ENCODE measurements around the gene CREB3L2. TPM values are rescaled to one million over a fixed set of nuclear protein-coding genes. Genes with fewer than 3 reads are reported as not detected.

The CREB3L2 gene
- polyA plus RNA-seq, 1 of the 3 experiments (the other 2 are of a cell fraction), result 22.9 TPM

GRCh38 chr7:137992550-137993394, 9.1 kb downstream of the CREB3L2 start (continued):
- TF ChIP-seq FOXM1 (IDR thresholded peaks at IDR 0.05; ENCODE audit: low read depth) (no peak; the same call in 1 of the 2 replicates), GATA2 (CRISPR knock-in tag; IDR thresholded peaks at IDR 0.05) (no peak), EZH2phosphoT487 (IDR thresholded peaks at IDR 0.05; ENCODE audit: borderline replicate concordance, low read depth) (no peak)
- TF ChIP-seq, protein P1, sequence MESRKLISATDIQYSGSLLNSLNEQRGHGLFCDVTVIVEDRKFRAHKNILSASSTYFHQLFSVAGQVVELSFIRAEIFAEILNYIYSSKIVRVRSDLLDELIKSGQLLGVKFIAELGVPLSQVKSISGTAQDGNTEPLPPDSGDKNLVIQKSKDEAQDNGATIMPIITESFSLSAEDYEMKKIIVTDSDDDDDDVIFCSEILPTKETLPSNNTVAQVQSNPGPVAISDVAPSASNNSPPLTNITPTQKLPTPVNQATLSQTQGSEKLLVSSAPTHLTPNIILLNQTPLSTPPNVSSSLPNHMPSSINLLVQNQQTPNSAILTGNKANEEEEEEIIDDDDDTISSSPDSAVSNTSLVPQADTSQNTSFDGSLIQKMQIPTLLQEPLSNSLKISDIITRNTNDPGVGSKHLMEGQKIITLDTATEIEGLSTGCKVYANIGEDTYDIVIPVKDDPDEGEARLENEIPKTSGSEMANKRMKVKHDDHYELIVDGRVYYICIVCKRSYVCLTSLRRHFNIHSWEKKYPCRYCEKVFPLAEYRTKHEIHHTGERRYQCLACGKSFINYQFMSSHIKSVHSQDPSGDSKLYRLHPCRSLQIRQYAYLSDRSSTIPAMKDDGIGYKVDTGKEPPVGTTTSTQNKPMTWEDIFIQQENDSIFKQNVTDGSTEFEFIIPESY (IDR thresholded peaks at IDR 0.05; ENCODE audit: borderline replicate concordance, low read depth), result peak; percentile 39; the same call in 1 of the 2 replicates

- Histone ChIP-seq H3K27ac (ENCODE audit: low read depth in 2 of 2, low read length in 1 of 2) (peak overlapping the region; percentile 89 to 93), H3K9me3 (no peaks in the 10 kb centered on the region), H3F3A (replicated peaks; ENCODE audit: insufficient read depth) (peaks cover 52% of the 10 kb centered on the region), H3K9ac (peak overlapping the region; percentile 7), H2AFZ (ENCODE audit: low read depth) (no peak overlapping the region), H3K79me2 (ENCODE audit: insufficient read depth) (peaks cover 96% of the 10 kb centered on the region), H4K20me1 (ENCODE audit: insufficient read depth) (no peaks in the 10 kb centered on the region), H3K36me3 (replicated peaks in 1 of 2; ENCODE audit: control insufficient read depth in 1 of 2, insufficient read depth in 2 of 2, low read length in 1 of 2) (no peaks in the 10 kb centered on the region), H3K9me2 (no peaks in the 10 kb centered on the region), H3K4me1 (ENCODE audit: control insufficient read depth in 1 of 2, insufficient read depth in 2 of 2, low read depth in 1 of 2, low read length in 1 of 2) (peaks cover 42 to 67% of the 10 kb centered on the region in 2 experiments), H3K27me3 (ENCODE audit: insufficient read depth) (no peaks in the 10 kb centered on the region), H3K4me3 (ENCODE audit: low read depth in 2 of 2, low read length in 1 of 2) (peak overlapping the region in 1 of 2 experiments; percentile 2; a peak in 1 of 4 replicates), H3K4me2 (peak overlapping the region; percentile 55)
- DNase-seq, result no peak
- ChIA-PET CTCF (interaction anchor here (0.8 to 22.5 kb wide), 5 partner anchors 11 to 746 kb away, joined by 3 to 642 read pairs (median 8); partner anchors contain the start of gene CREB3L2), POLR2A (interaction anchor here (0.6 to 1.7 kb wide), 3 partner anchors 9 to 164 kb away, joined by 3 to 5 read pairs (median 3); partner anchors contain the start of gene CREB3L2)
- TF ChIP-seq FOSL2 (IDR thresholded peaks at IDR 0.05; ENCODE audit: borderline replicate concordance, low read depth), result peak; percentile 23; the same call in 1 of the 2 replicates
- TF ChIP-seq TAF1 (IDR thresholded peaks at IDR 0.05; ENCODE audit: borderline replicate concordance, low read depth, low read length), result no peak
- no peak for TF ChIP-seq TEAD4 (IDR thresholded peaks at IDR 0.05; ENCODE audit: borderline replicate concordance, insufficient read depth)
- TF ChIP-seq, protein P2, sequence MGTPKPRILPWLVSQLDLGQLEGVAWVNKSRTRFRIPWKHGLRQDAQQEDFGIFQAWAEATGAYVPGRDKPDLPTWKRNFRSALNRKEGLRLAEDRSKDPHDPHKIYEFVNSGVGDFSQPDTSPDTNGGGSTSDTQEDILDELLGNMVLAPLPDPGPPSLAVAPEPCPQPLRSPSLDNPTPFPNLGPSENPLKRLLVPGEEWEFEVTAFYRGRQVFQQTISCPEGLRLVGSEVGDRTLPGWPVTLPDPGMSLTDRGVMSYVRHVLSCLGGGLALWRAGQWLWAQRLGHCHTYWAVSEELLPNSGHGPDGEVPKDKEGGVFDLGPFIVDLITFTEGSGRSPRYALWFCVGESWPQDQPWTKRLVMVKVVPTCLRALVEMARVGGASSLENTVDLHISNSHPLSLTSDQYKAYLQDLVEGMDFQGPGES (IDR thresholded peaks at IDR 0.05; ENCODE audit: low read depth, low read length), result no peak
- no peak for TF ChIP-seq MAX (IDR thresholded peaks at IDR 0.05; ENCODE audit: low read depth)
- TF ChIP-seq RCOR1 (IDR thresholded peaks at IDR 0.05; ENCODE audit: low read length), result no peak
- TF ChIP-seq RAD21 (IDR thresholded peaks at IDR 0.05; ENCODE audit: low read length), result no peak
- TF ChIP-seq RFX5 (IDR thresholded peaks at IDR 0.05; ENCODE audit: low read length), result no peak
- peak; percentile 34; the same call in 1 of the 2 replicates for TF ChIP-seq PBX3 (IDR thresholded peaks at IDR 0.05)
- WGBS (ENCODE audit: low lambda C conversion rate), result 88% methylated on average over 5 of the region's 5 CpGs
These were observed 9.8 kb downstream of the CREB3L2 start for GRCh38 chr7:137992104-137992549.

Measured in SK-N-SH (cell line).